CD14-positive monocyte (primary cell): ENCODE results near the gene RSPH3. TPM values are rescaled to one million over a fixed set of nuclear protein-coding genes. Genes with fewer than 3 reads are reported as not detected.
"Not testable (repeated sequence)": the region's sequence is repeated elsewhere in the genome, so short reads cannot be mapped to it uniquely, and the experiment has no call there.

Experiments
- DNase-seq, 3 donors: peaks; one replicate each; pipeline ENCODE4 v3.0.0-alpha.2; 2011 to 2022
- H2AFZ ChIP-seq: 2 replicates; pipeline ENCODE4 v1.6.0; 2012; ENCODE audit warnings: mild to moderate bottlenecking, low read depth, low read length, inconsistent platforms; ENCODE audit not compliant: insufficient read depth, poor library complexity, severe bottlenecking
- H3K27ac ChIP-seq, 2 donors: 1 replicate in 1 of 2; 2 replicates in 1 of 2; pipeline ENCODE4 v1.5.1; 2012 to 2013; ENCODE audit warnings: low read length in 2 of 2, control low read depth in 1 of 2, inconsistent platforms in 1 of 2, low read depth in 1 of 2, mild to moderate bottlenecking in 1 of 2
- H3K27me3 ChIP-seq, 2 donors: one replicate each; pipeline versions ENCODE4 v1.6.0 to v1.6.1; 2011 to 2013; ENCODE audit warnings: low read length in 2 of 2; ENCODE audit not compliant: control insufficient read depth in 2 of 2, insufficient read depth in 2 of 2
- H3K36me3 ChIP-seq, 2 donors: replicated peaks in 1 of 2; 1 replicate in 1 of 2; 2 replicates in 1 of 2; pipeline versions ENCODE4 v1.5.1 to v1.6.1; 2012 to 2013; ENCODE audit warnings: low read length in 2 of 2, control low read depth in 1 of 2, inconsistent platforms in 1 of 2, mild to moderate bottlenecking in 1 of 2; ENCODE audit not compliant: insufficient read depth in 2 of 2, control insufficient read depth in 1 of 2
- H3K4me1 ChIP-seq, 2 donors: 1 replicate in 1 of 2; 2 replicates in 1 of 2; pipeline versions ENCODE4 v1.5.1 to v1.6.1; 2012 to 2013; ENCODE audit warnings: low read length in 2 of 2, control low read depth in 1 of 2, inconsistent platforms in 1 of 2, mild to moderate bottlenecking in 1 of 2, moderate library complexity in 1 of 2; ENCODE audit not compliant: insufficient read depth in 2 of 2, control insufficient read depth in 1 of 2
- H3K4me2 ChIP-seq: replicated peaks from 2 replicates; pipeline ENCODE3; 2012; ENCODE audit warnings: low read length, moderate library complexity, mild to moderate bottlenecking; ENCODE audit not compliant: poor library complexity, severe bottlenecking; ENCODE audit errors: extremely low read depth
- H3K4me3 ChIP-seq, 3 experiments: fragments of 200-600 bp in 1 of 3; sonication (generic) in 1 of 3; replicated peaks in 1 of 3; 1 replicate in 2 of 3; 2 replicates in 1 of 3; pipeline ENCODE4 v1.5.1; 2011 to 2013; ENCODE audit warnings: low read length in 3 of 3, mild to moderate bottlenecking in 3 of 3, control low read depth in 2 of 3, low read depth in 2 of 3, inconsistent platforms in 1 of 3, moderate library complexity in 1 of 3
- H3K79me2 ChIP-seq: 2 replicates; pipeline ENCODE4 v1.6.0; 2012; ENCODE audit warnings: mild to moderate bottlenecking, control low read depth, inconsistent platforms, low read length, moderate library complexity; ENCODE audit not compliant: insufficient read depth
- H3K9ac ChIP-seq: 2 replicates; pipeline ENCODE4 v1.6.0; 2017; ENCODE audit warnings: low read length, mild to moderate bottlenecking; ENCODE audit not compliant: insufficient read depth, poor library complexity, severe bottlenecking
- H3K9me3 ChIP-seq, 2 donors: replicated peaks in 1 of 2; 1 replicate in 1 of 2; 2 replicates in 1 of 2; pipeline versions ENCODE4 v1.5.1 to v1.6.1; 2012 to 2013; ENCODE audit warnings: low read length in 2 of 2, control low read depth in 1 of 2; ENCODE audit not compliant: control insufficient read depth in 1 of 2, insufficient read depth in 1 of 2
- H4K20me1 ChIP-seq: 2 replicates; pipeline ENCODE4 v1.6.0; 2012; ENCODE audit warnings: mild to moderate bottlenecking, low read length, control low read depth, moderate library complexity; ENCODE audit not compliant: insufficient read depth
- H3K27ac Mint-ChIP-seq, 7 donors: one replicate each; pipeline ENCODE4 v1.8.0; 2020; ENCODE audit warnings: mild to moderate bottlenecking in 7 of 7, mixed read lengths in 7 of 7, moderate library complexity in 6 of 7, inconsistent platforms in 2 of 7
- H3K27me3 Mint-ChIP-seq, 3 donors: one replicate each; pipeline ENCODE4 v1.8.0; 2021 to 2022; ENCODE audit warnings: low read depth in 3 of 3, mild to moderate bottlenecking in 3 of 3, mixed read lengths in 3 of 3, moderate library complexity in 3 of 3, inconsistent platforms in 1 of 3
- H3K36me3 Mint-ChIP-seq, 2 donors: one replicate each; pipeline ENCODE4 v1.8.0; 2020; ENCODE audit warnings: mixed read lengths in 2 of 2, inconsistent platforms in 1 of 2, mild to moderate bottlenecking in 1 of 2
- H3K4me1 Mint-ChIP-seq: one replicate; pipeline ENCODE4 v1.8.0; 2020; ENCODE audit warnings: mild to moderate bottlenecking, mixed read lengths
- H3K4me3 Mint-ChIP-seq, 2 donors: one replicate each; pipeline ENCODE4 v1.8.0; 2020; ENCODE audit warnings: mild to moderate bottlenecking in 2 of 2, mixed read lengths in 2 of 2, moderate library complexity in 1 of 2
- H3K9me3 Mint-ChIP-seq, 7 donors: one replicate each; pipeline ENCODE4 v1.8.0; 2020 to 2022; ENCODE audit warnings: mixed read lengths in 7 of 7, mild to moderate bottlenecking in 6 of 7, moderate library complexity in 6 of 7, inconsistent platforms in 2 of 7
- CTCF ChIP-seq: fragments of 200-600 bp; IDR thresholded peaks from one replicate; pipeline ENCODE4 v1.8.0; 2022; ENCODE audit warnings: antibody characterized with exemption, mild to moderate bottlenecking
- WGBS: methylation state at CpG from one replicate; pipeline ENCODE4 v1.1.5; 2013; ENCODE audit warnings: missing lambda C conversion rate; ENCODE audit not compliant: insufficient coverage; 5-methylcytosine and 5-hydroxymethylcytosine counted together
- intact Hi-C, 2 donors: fragments of 100-400 bp; cut with micrococcal nuclease; formaldehyde crosslinking; loops; one replicate each; pipeline versions ENCODE4 v1.15.0 to v1.15.1; 2023
- polyA plus RNA-seq, 3 donors: library from polyadenylated mRNA; depleted of rRNA in 1 of 3; unstranded in 2 of 3; stranded (reverse) in 1 of 3; fragments of 300-500 nt in 2 of 3; fragments of >200 nt in 1 of 3; fragmentation: Illumina TruSeq in 2 of 3; gene quantifications; 1 replicate in 2 of 3; 2 replicates in 1 of 3; pipeline ENCODE4 v1.2.3, GENCODE V29; 2012 to 2021

Gene RSPH3
- polyA plus RNA-seq, 3 donors: 2.8 to 9.6 (median 4.6) TPM

GRCh38 chr6:158951565-158951964 is 48.4 kb downstream of the RSPH3 start:
- H3K4me2 ChIP-seq, H3K9me3 Mint-ChIP-seq, H3K9ac ChIP-seq, H4K20me1 ChIP-seq, H3K27me3 ChIP-seq, H3K27ac ChIP-seq, H3K36me3 ChIP-seq, H2AFZ ChIP-seq, H3K27ac Mint-ChIP-seq, H3K27me3 Mint-ChIP-seq, H3K9me3 ChIP-seq, intact Hi-C loops, H3K4me3 Mint-ChIP-seq, H3K79me2 ChIP-seq, H3K4me3 ChIP-seq, DNase-seq, H3K36me3 Mint-ChIP-seq: not testable (repeated sequence)
- no CpG with 5 or more reads among the region's 2 CpGs for WGBS
- H3K4me1 ChIP-seq: peaks cover 3 to 11% of the 10 kb centered on the region in 2 donors
- peaks cover 14% of the 10 kb centered on the region for H3K4me1 Mint-ChIP-seq

GRCh38 chr6:158947284-158947683 is 52.7 kb downstream of the RSPH3 start:
- no peaks in the 10 kb centered on the region for H3K4me1 ChIP-seq
- no peak for TF ChIP-seq CTCF
- H3K9me3 ChIP-seq: no peaks in the 10 kb centered on the region
- H3K36me3 ChIP-seq: no peaks in the 10 kb centered on the region
- H3K79me2 ChIP-seq: no peaks in the 10 kb centered on the region
- Mint-ChIP-seq H3K27ac (no peak overlapping the region), H3K4me1 (no peaks in the 10 kb centered on the region), H3K36me3 (peaks cover 0 to 3% of the 10 kb centered on the region in 2 donors), H3K27me3 (peaks cover 2 to 4% (median 2%) of the 10 kb centered on the region in 3 donors), H3K9me3 (peaks cover 0 to 4% (median 0%) of the 10 kb centered on the region in 7 donors), H3K4me3 (no peak overlapping the region)
- no peak overlapping the region for H3K27ac ChIP-seq
- no peak overlapping the region for H2AFZ ChIP-seq
- H4K20me1 ChIP-seq: no peaks in the 10 kb centered on the region
- H3K27me3 ChIP-seq: no peaks in the 10 kb centered on the region
- no peak overlapping the region for H3K4me3 ChIP-seq
- 99% methylated on average over 8 of the region's 8 CpGs for WGBS
- DNase-seq: no peak
- H3K4me2 ChIP-seq: no peak overlapping the region
- intact Hi-C loops: no loop called here
- H3K9ac ChIP-seq: no peak overlapping the region
